Activated CD4-positive, alpha-beta memory T cell treated with anti-CD3 and anti-CD28 coated beads, Interleukin-2, amount 10 ng/mL, durations not matched to agents 7 days and 5 days (primary cell): ENCODE results near the gene RAB1A. TPM values are rescaled to one million over a fixed set of nuclear protein-coding genes. Genes with fewer than 3 reads are reported as not detected.

Source experiments
- CTCF ChIA-PET: fragments of 350-600 bp; sonication (Branson Sonifier 250); formaldehyde crosslinking; loops from one replicate; lab custom pipeline; 2021; ENCODE audit warnings: antibody characterized with exemption, inconsistent platforms; lab: Charles Lee
- POLR2A ChIA-PET: fragments of 350-600 bp; sonication (Branson Sonifier 250); formaldehyde crosslinking; loops from one replicate; lab custom pipeline; 2021; ENCODE audit warnings: antibody characterized with exemption; lab: Charles Lee
- DNase-seq: peaks from one replicate; pipeline ENCODE4 v3.0.0-alpha.2; 2020
- H3K27ac Mint-ChIP-seq: one replicate; pipeline ENCODE4 v1.8.0; 2021; ENCODE audit warnings: mild to moderate bottlenecking, mixed read lengths
- H3K27me3 Mint-ChIP-seq: one replicate; pipeline ENCODE4 v1.8.0; 2021; ENCODE audit warnings: mixed read lengths
- H3K36me3 Mint-ChIP-seq: one replicate; pipeline ENCODE4 v1.8.0; 2021; ENCODE audit warnings: low read depth, mixed read lengths
- H3K4me1 Mint-ChIP-seq: one replicate; pipeline ENCODE4 v1.8.0; 2021; ENCODE audit warnings: mixed read lengths
- H3K4me3 Mint-ChIP-seq: one replicate; pipeline ENCODE4 v1.8.0; 2021; ENCODE audit warnings: mild to moderate bottlenecking, mixed read lengths
- H3K9me3 Mint-ChIP-seq: one replicate; pipeline ENCODE4 v1.8.0; 2021; ENCODE audit warnings: mixed read lengths
- total RNA-seq, 2 experiments: library from RNA; stranded (reverse); gene quantifications; one replicate each; pipeline ENCODE4 v1.2.3, GENCODE V29; 2021

Gene RAB1A
- total RNA-seq, 2 experiments from 2014 or later = 74.0 to 74.9 TPM

- DNase-seq = no peak
- POLR2A ChIA-PET = interaction anchor here (0.7 to 6.6 kb wide), 24 partner anchors 8 to 1215 kb away, joined by 3 to 58 read pairs (median 4); partner anchors contain the start of genes ACTR2, AFTPH, RAB1A and SERTAD2
Observed at GRCh38 chr2:65055422-65056214, 74.3 kb downstream of the RAB1A start.

GRCh38 chr2:65054749-65055421 is 75.0 kb downstream of the RAB1A start:
- H3K4me3 Mint-ChIP-seq = peak overlapping the region; percentile 94
- peaks cover 6% of the 10 kb centered on the region for H3K36me3 Mint-ChIP-seq
- no peak for DNase-seq
- H3K27me3 Mint-ChIP-seq = peaks cover 7% of the 10 kb centered on the region
- H3K9me3 Mint-ChIP-seq = peaks cover 4% of the 10 kb centered on the region
- ChIA-PET CTCF (interaction anchor here (0.6 to 7.4 kb wide), 13 partner anchors 10 to 531 kb away, joined by 3 to 38 read pairs (median 4); partner anchors contain the start of genes AFTPH and RAB1A), POLR2A (interaction anchor here (0.6 to 6.6 kb wide), 19 partner anchors 7 to 1215 kb away, joined by 3 to 58 read pairs (median 5); partner anchors contain the start of genes ACTR2, RAB1A, SERTAD2 and SLC1A4)
- peaks cover 59% of the 10 kb centered on the region for H3K4me1 Mint-ChIP-seq
- no peak overlapping the region for H3K27ac Mint-ChIP-seq

More at GRCh38 chr2:65055422-65056214, 74.3 kb downstream of the RAB1A start:
- peak overlapping the region; percentile 94 for H3K4me3 Mint-ChIP-seq
- CTCF ChIA-PET = interaction anchor here (0.6 to 7.4 kb wide), 16 partner anchors 9 to 532 kb away, joined by 3 to 38 read pairs (median 4); partner anchors contain the start of genes ACTR2, AFTPH, RAB1A and SLC1A4
- H3K27ac Mint-ChIP-seq = peak overlapping the region; percentile 77
- peaks cover 6% of the 10 kb centered on the region for H3K36me3 Mint-ChIP-seq
- peaks cover 7% of the 10 kb centered on the region for H3K27me3 Mint-ChIP-seq
- peaks cover 4% of the 10 kb centered on the region for H3K9me3 Mint-ChIP-seq
- peaks cover 59% of the 10 kb centered on the region for H3K4me1 Mint-ChIP-seq

- peaks cover 7% of the 10 kb centered on the region for H3K27me3 Mint-ChIP-seq
- DNase-seq = peak; percentile 77
- peaks cover 11% of the 10 kb centered on the region for H3K36me3 Mint-ChIP-seq
- ChIA-PET POLR2A (interaction anchor here (0.6 to 6.6 kb wide), 10 partner anchors 10 to 379 kb away, joined by 3 to 58 read pairs (median 4); partner anchors contain the start of genes ACTR2, RAB1A and SPRED2), CTCF (interaction anchor here (0.7 to 5.2 kb wide), 7 partner anchors 11 to 531 kb away, joined by 3 to 37 read pairs (median 3); no protein-coding TSS in a partner anchor)
- peak overlapping the region; percentile 69 for H3K27ac Mint-ChIP-seq
- no peak overlapping the region for H3K4me3 Mint-ChIP-seq
- H3K9me3 Mint-ChIP-seq = peaks cover 8% of the 10 kb centered on the region
- H3K4me1 Mint-ChIP-seq = peaks cover 48% of the 10 kb centered on the region
Observed at GRCh38 chr2:65053199-65053598, 76.7 kb downstream of the RAB1A start.

DNA sequence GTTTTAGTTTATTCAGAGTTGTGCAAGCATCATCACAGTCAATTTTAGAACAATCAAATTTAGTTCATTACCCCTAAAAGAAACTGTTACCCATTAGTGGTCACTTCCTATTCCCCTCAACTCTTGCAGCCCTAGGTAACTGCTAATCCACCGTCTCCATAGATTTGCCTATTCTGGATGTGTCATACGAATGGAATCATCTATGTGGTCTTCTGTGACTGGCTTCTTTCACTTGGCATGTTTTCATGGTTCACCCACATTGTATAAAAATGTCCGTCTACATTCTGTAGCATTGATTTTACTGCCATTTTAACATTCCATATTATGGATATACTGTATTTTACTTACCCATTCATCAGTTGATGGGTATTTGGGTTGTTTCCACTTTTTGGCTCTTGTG is 79.0 kb downstream of the RAB1A start:
- Mint-ChIP-seq H3K9me3 (peaks cover 8% of the 10 kb centered on the region), H3K4me1 (peaks cover 35% of the 10 kb centered on the region), H3K27me3 (peaks cover 7% of the 10 kb centered on the region), H3K4me3 (no peak overlapping the region), H3K27ac (no peak overlapping the region), H3K36me3 (peaks cover 16% of the 10 kb centered on the region)
- ChIA-PET CTCF (interaction anchor here (0.7 kb wide), 1 partner anchor 8 kb away, joined by 3 read pairs; no protein-coding TSS in a partner anchor), POLR2A (no interaction called here)
- no peak for DNase-seq

- POLR2A ChIA-PET = no interaction called here
- peaks cover 18% of the 10 kb centered on the region for H3K9me3 Mint-ChIP-seq
- no peak for DNase-seq
Observed at GRCh38 chr2:65049010-65049639, 80.8 kb downstream of the RAB1A start.

DNA sequence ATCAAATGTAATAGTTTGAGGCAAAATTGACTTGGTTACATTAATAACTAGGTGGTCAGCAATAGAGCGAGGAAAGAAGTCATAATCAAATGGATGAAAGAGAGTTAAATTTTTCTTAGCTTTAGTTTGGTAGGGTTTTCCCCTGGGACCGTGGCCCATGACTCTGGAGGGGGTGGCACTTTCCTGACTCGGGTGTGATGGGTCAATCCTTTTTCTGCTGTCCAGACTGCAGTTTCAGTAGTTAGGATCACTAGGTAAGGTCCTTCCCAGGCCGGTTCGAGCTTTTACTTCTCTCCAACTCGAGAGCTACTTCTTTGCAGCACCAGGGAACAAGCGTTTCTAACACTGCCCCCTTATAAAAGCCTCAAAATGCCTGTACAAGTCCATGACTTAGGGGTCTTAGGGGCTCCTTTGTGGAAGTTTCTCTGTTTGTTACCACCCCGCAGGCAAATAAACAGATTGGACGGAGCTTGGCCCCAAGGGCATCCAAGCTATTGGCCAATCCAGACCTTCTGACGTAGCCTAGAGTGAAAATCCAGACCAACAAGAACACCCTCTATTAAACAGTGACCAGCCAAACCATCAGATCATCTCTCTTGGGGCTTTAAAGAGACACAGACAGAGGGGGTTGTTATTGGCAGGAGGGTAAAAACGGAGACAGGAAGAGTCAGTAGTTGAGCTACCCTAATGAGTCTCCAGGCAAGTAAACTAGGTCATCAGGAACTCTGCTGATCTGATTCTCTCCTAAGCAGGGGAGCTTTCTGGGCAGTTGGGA is 83.1 kb downstream of the RAB1A start:
- Mint-ChIP-seq H3K27me3 (peaks cover 7% of the 10 kb centered on the region), H3K27ac (no peak overlapping the region), H3K36me3 (peaks cover 34% of the 10 kb centered on the region), H3K4me3 (no peak overlapping the region), H3K9me3 (peaks cover 26% of the 10 kb centered on the region), H3K4me1 (peaks cover 5% of the 10 kb centered on the region)
- CTCF ChIA-PET = interaction anchor here (0.6 to 2.2 kb wide), 6 partner anchors 17 to 131 kb away, joined by 3 to 6 read pairs (median 4); no protein-coding TSS in a partner anchor
- POLR2A ChIA-PET = interaction anchor here (0.7 kb wide), 1 partner anchor 9 kb away, joined by 4 read pairs; the partner anchor contains the start of gene CEP68
- DNase-seq = no peak

More at GRCh38 chr2:65049010-65049639, 80.8 kb downstream of the RAB1A start:
- Mint-ChIP-seq H3K27me3 (peaks cover 7% of the 10 kb centered on the region), H3K36me3 (peaks cover 25% of the 10 kb centered on the region), H3K4me3 (no peak overlapping the region), H3K27ac (no peak overlapping the region), H3K4me1 (peaks cover 22% of the 10 kb centered on the region)
- CTCF ChIA-PET = interaction anchor here (0.6 to 1.7 kb wide), 3 partner anchors 16 to 131 kb away, joined by 4 to 8 read pairs (median 4); no protein-coding TSS in a partner anchor

DNA sequence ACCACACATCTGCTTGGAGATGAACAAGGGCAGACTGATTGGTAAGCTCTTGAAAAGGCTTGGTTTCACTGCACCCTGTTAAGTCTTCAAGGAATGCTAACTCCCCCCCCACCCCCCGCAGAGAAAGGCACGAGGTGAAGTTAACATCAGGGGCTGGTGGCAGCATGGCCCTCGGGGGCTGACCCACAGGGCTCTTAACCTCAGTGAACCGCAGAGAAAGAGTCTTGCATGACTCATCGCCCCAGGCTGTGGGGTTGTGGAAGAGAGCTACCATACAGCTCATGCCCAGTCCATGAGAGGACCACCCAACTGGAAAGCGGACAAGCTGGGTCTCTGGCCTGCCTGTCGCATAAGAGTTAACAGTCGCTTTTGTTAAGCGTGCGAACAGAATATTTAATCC is 84.3 kb downstream of the RAB1A start:
- no peak for DNase-seq
- H3K36me3 Mint-ChIP-seq = peaks cover 28% of the 10 kb centered on the region
- H3K9me3 Mint-ChIP-seq = peaks cover 22% of the 10 kb centered on the region
- H3K27ac Mint-ChIP-seq = no peak overlapping the region
- H3K4me1 Mint-ChIP-seq = peaks cover 6% of the 10 kb centered on the region
- ChIA-PET POLR2A (no interaction called here), CTCF (interaction anchor here (0.6 kb wide), 2 partner anchors 60 to 1214 kb away, joined by 3 to 5 read pairs; no protein-coding TSS in a partner anchor)
- H3K4me3 Mint-ChIP-seq = no peak overlapping the region
- no peaks in the 10 kb centered on the region for H3K27me3 Mint-ChIP-seq

- Mint-ChIP-seq H3K27me3 (no peaks in the 10 kb centered on the region), H3K4me1 (peaks cover 14% of the 10 kb centered on the region), H3K36me3 (peaks cover 28% of the 10 kb centered on the region), H3K27ac (no peak overlapping the region), H3K4me3 (no peak overlapping the region), H3K9me3 (peaks cover 22% of the 10 kb centered on the region)
- ChIA-PET CTCF (interaction anchor here (1.0 to 2.8 kb wide), 4 partner anchors 11 to 131 kb away, joined by 4 to 33 read pairs (median 4); partner anchors contain the start of gene CEP68), POLR2A (interaction anchor here (1.1 to 3.4 kb wide), 4 partner anchors 10 to 129 kb away, joined by 3 to 11 read pairs (median 3); partner anchors contain the start of gene CEP68)
- DNase-seq = no peak
Observed at GRCh38 chr2:65044097-65044735, 85.7 kb downstream of the RAB1A start.

DNA sequence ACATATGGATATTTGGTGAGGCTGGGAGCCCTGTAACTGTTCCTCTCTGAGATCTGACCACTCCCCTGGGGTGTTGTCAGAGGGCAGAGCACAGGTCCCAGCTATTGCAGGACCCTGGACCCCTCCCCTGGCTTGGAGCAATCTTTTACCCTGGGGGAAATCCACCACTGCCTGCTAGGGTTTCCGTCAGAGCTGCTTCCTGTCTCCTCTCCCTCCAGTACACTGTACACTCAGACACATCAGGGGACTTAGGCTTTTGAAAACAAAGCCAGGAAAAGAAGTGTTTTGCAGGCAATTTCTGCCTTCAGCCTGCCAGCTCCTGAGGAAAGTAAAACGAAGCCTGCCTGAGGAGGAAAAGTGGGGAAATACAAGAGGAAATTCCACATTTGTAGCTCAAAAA is 86.9 kb downstream of the RAB1A start:
- H3K4me3 Mint-ChIP-seq = no peak overlapping the region
- CTCF ChIA-PET = interaction anchor here (1.0 to 2.8 kb wide), 8 partner anchors 10 to 130 kb away, joined by 3 to 33 read pairs (median 4); partner anchors contain the start of gene CEP68
- H3K27ac Mint-ChIP-seq = no peak overlapping the region
- no peaks in the 10 kb centered on the region for H3K27me3 Mint-ChIP-seq
- H3K9me3 Mint-ChIP-seq = peaks cover 18% of the 10 kb centered on the region
- H3K4me1 Mint-ChIP-seq = peaks cover 14% of the 10 kb centered on the region
- POLR2A ChIA-PET = interaction anchor here (0.6 to 3.4 kb wide), 5 partner anchors 10 to 483 kb away, joined by 3 to 11 read pairs (median 3); partner anchors contain the start of gene CEP68
- DNase-seq = no peak
- peaks cover 21% of the 10 kb centered on the region for H3K36me3 Mint-ChIP-seq

DNA sequence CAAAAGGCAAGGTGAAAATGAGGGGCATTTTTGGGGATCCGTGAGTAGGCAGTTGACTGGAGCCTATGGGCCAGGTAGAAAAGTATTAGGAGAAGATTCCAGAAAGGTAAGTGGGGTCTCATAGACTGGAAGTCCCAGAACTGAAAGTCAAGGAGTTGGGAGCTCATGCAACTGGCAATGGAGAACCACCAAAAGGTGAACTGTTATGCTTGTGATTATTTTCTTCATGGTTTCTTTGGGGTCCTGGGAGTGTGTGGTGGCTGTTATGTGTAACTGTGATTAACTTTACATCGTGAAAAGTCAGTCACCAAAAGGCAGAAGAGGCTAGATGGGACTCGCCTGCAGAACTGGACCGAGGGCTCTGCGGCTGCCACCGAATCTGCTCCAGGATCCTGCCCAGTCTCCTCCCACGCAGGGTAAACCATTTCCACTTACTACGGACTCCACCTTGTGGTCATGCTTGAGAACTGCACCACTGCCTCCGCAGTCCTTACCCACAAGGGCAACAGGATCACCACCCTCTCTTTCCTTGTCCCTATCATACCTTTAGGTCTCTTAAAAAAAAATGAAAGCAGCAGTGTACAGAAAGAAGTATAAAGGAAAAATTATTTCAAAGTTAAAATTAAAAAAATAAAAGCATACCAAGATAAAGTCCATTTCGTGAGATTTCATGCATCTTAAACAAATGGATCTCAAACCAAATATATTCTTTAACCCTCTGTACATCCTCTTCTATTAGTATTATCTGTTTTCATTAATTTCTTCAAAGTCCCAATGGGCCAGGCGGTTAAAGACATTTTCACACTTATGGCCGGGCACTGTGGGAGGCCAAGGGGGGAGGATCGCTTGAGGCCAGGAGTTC is 89.3 kb downstream of the RAB1A start:
- Mint-ChIP-seq H3K9me3 (peaks cover 18% of the 10 kb centered on the region), H3K27me3 (no peaks in the 10 kb centered on the region), H3K4me3 (peak overlapping the region; percentile 28), H3K27ac (no peak overlapping the region), H3K4me1 (peaks cover 14% of the 10 kb centered on the region), H3K36me3 (peaks cover 18% of the 10 kb centered on the region)
- peak; percentile 80 for DNase-seq
- ChIA-PET POLR2A (interaction anchor here (1.0 to 3.4 kb wide), 2 partner anchors 16 to 123 kb away, joined by 5 to 11 read pairs; partner anchors contain the start of gene CEP68), CTCF (interaction anchor here (0.6 to 4.7 kb wide), 8 partner anchors 13 to 135 kb away, joined by 3 to 29 read pairs (median 4); partner anchors contain the start of gene CEP68)
